ENCODE results near the gene ARPC4. TPM values are rescaled to one million over a fixed set of nuclear protein-coding genes. Genes with fewer than 3 reads are reported as not detected.

ARPC4 gene
- total RNA-seq (2022; extraction: Qiagen RNA extraction; ENCODE audit: low read depth) = 143 to 238 TPM (median 179 TPM) in 5 replicates

DNA sequence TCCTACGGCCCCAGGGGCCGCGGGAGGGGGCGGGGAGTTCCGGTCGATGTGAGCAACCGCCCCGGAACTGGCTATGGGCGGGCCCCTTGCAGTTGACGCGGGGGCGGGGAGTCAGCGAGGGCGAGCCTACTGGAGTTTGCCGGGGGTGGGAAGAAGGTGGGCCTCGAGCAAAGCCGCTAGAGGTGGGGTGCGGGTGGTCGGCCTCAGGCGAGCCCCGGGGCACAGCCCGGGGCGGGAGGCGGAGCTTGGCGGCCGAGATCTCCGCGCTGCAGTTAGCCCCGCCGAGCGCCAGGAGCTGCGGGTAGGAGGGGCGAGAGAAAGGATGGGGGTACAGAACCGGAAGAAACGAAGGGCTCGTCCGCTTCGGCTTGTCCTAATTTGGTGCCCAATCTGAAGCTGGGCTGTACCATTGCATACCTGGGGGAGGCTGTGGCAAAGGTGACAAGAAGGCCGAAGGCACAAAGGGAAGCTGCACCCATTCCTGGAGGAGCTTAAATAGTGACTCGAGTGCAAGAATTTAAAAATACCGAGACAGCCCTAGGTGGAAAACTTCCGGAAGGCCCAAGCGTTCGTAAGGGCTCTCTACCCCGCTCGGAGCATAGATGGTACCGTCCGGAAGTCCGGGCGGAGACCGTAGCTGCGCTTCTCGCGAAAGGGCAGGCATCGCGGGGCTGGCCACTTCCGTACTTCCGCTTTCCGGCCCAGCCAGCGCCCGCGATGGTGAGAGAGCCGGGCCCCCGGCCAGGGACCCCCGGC lies at the start of gene ARPC4, which contains the start of gene TADA3:
TSS of gene ARPC4 (plus strand) at position 678 of the 756 bp plus-strand sequence. CDS start at position 718, 40 bp downstream.
TSS of gene TADA3 (minus strand) at position 69 of the 756 bp plus-strand sequence. CDS start 1,007 bp downstream, outside the sequence.

DNA sequence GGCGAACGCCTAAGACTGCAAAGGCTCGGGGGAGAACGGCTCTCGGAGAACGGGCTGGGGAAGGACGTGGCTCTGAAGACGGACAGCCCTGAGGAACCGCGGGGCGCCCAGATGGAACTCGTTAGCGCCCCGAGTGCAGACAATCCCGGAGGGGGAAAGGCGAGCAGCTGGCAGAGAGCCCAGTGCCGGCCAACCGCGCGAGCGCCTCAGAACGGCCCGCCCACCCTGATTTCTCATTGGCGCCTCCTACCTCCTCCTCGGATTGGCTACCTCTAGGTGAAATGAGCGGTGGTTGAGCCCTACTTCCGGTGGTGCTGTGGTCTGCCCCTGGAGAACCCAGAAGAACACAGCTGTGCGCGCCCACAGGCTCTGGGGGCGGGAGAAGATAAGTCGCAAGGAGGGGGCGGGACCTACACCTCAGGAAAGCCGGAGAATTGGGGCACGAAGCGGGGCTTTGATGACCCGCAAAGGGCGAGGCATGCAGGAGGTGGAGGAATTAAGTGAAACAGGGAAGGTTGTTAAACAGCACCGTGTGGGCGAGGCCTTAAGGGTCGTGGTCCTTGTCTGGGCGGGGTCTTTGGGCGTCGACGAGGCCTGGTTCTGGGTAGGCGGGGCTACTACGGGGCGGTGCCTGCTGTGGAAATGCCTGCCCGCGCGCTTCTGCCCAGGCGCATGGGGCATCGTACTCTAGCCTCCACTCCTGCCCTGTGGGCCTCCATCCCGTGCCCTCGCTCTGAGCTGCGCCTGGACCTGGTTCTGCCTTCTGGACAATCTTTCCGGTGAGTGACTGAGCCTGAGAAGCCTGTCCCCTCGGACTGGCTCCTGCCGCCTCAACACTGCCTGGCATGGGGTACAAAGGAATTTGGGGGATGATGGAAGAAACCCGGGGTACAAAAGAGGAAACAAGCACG lies 43.0 kb upstream of the ARPC4 start, which contains the start of gene OGG1:
TSS of gene OGG1 (plus strand) at position 308 of the 911 bp plus-strand sequence. CDS start at position 643, 335 bp downstream.

DNA sequence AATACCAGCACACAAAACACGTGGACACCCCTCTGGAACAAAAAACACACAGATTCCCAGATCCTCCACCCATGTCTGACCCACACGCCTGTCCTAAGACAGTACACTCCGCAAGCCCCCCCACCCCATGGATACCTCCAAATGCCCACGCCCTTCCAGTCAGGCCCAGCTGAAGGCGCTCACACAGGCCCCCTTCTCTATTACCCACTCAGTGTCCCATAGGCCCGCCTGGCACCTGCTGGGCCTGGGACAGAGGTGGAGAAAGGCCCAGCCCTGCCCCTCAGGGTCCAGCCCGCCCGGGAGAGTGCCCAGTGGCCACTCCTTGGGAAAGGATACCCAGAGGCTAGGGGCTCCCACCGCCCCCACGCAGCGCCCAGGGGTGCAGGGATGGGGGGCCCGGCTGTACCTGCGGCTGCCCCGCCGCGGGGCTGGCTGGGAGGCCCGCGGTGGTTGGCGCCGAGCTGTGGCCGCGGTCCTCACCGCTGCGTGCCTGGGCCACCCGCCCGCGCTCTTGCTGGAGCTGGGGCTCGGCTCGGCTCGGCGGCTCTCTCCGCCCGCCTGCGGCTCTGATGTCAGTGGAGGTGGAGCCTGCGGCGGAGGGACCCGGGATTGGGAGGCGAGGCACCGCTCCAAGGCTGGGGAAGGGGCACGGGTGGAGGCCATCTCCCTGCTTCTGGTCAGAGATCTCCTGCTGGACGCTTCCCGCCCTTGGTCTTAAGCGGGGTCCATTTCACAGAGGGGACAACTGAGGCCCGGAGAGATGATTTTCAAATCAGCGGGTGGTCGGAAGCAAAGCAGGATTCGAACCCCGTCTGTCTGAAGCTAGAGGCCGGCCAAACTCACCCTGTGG lies 23.2 kb upstream of the ARPC4 start, which contains the start of gene CAMK1:
TSS of gene CAMK1 (minus strand) at position 522 of the 850 bp plus-strand sequence. CDS start 2,198 bp downstream, outside the sequence.

DNA sequence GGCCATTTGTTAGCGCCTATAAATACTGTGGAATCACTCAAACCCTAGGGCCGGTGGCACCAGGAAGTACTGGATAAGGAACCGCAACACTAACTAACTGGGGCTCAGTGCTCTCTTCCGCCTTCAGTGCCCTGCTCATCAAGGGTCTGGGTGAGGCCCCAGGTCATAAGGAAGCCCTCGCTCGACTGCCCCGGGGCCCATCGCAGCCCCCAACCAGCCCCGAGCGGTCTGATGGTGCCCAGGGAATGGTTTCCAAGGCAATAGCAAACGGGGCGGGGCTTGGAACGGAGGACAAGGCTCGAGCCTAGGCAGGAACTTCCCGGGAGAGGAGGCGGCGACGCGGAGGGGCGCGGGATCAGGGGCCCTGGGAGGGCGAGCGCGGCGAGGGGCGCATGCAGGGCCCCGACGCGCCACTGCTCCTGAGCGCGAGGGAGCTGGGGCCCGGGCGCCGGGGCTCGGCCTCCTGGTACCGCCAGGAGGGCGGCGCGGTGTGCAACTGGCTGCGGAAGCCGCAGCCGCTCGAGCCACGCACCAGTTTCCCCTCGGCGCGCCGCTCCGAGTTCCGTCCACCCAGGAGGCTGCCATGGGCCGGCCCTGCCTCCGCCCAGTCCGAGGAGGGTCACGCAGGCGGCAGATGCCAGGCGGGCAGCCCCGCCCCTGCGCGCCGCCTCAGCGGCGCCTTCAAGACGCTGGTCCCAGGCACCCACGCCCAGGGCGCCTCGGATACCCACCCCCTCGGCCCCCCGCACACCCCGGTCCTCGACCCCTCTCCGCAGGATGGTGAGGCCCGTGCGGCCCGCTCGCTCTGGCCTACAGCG lies 16.9 kb downstream of the ARPC4 start, which contains the start of gene TTLL3:
TSS of gene TTLL3 (plus strand) at position 648 of the 818 bp plus-strand sequence. CDS start 400 bp downstream, outside the sequence.

DNA sequence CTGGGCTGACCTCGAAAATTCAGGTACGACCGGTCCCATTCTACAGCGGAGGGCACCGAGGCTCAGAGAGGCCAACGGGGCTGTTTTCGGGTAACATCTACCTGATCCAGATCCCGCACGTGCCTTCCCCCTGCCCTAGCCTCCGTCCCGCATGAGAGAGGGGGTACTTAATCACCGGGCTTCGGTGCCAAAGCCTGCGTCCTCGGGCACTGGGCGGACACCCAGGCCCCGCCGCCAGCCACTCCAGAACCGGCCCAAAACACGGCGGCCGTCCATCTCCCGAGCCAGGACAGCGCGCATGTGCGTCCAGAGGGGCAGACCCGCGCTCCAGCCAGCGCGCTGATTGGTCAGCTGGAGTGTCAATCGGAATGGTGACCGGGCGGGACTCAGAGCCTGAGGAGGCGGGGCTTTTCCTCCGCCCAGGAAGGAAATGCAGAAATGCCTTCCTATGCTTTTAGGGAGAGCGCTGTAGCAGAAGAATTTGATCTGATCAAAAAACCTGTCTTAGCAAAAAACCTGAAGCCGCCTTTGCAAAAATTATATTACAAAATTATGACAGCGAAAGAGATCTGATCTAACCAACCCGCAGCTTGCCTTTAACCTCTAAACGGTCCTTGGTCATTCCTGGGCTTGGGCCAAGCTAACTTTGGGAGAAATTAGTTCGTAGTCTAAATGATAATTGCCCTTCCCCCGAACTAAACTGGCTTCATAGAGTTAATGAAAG lies 51.0 kb downstream of the ARPC4 start, which contains the start of gene RPUSD3:
TSS of gene RPUSD3 (minus strand) at position 294 of the 724 bp plus-strand sequence. CDS start at position 276, 18 bp downstream.

Other genes starting within 250 kb of the ARPC4 start
- gene LHFPL4, start 239.3 kb upstream of the ARPC4 start, total RNA-seq (2022; extraction: Qiagen RNA extraction; ENCODE audit: low read depth) = 0.05 to 0.27 TPM (median 0.16 TPM) in 4 of 5 replicates, not detected in the other
- 25.0 to 31.7 TPM (median 27.5 TPM) in 5 replicates for gene MTMR14, start 143.6 kb upstream of the ARPC4 start, total RNA-seq (2022; extraction: Qiagen RNA extraction; ENCODE audit: low read depth)
- gene CPNE9, start 89.2 kb upstream of the ARPC4 start, total RNA-seq (2022; extraction: Qiagen RNA extraction; ENCODE audit: low read depth) = 0.08 to 0.27 TPM (median 0.18 TPM) in 4 of 5 replicates, not detected in the other
- gene BRPF1, start 61.3 kb upstream of the ARPC4 start, total RNA-seq (2022; extraction: Qiagen RNA extraction; ENCODE audit: low read depth) = 16.1 to 19.8 TPM (median 18.8 TPM) in 5 replicates
- gene OGG1, start 43.1 kb upstream of the ARPC4 start, total RNA-seq (2022; extraction: Qiagen RNA extraction; ENCODE audit: low read depth) = 12.4 to 19.0 TPM (median 17.0 TPM) in 5 replicates
- 14.6 to 18.5 TPM (median 17.7 TPM) in 5 replicates for gene CAMK1, start 23.1 kb upstream of the ARPC4 start, total RNA-seq (2022; extraction: Qiagen RNA extraction; ENCODE audit: low read depth)
- gene TADA3, start 609 bp upstream of the ARPC4 start, total RNA-seq (2022; extraction: Qiagen RNA extraction; ENCODE audit: low read depth) = 50.5 to 61.6 TPM (median 57.4 TPM) in 5 replicates
- 4.8 to 7.9 TPM (median 6.8 TPM) in 5 replicates for gene TTLL3, start 17.2 kb downstream of the ARPC4 start, total RNA-seq (2022; extraction: Qiagen RNA extraction; ENCODE audit: low read depth)
- 33.0 to 48.2 TPM (median 42.5 TPM) in 5 replicates for gene RPUSD3, start 50.9 kb downstream of the ARPC4 start, total RNA-seq (2022; extraction: Qiagen RNA extraction; ENCODE audit: low read depth)
- gene CIDEC, start 87.2 kb downstream of the ARPC4 start, total RNA-seq (2022; extraction: Qiagen RNA extraction; ENCODE audit: low read depth) = 5.4 to 9.2 TPM (median 6.6 TPM) in 5 replicates
- gene JAGN1, start 97.5 kb downstream of the ARPC4 start, total RNA-seq (2022; extraction: Qiagen RNA extraction; ENCODE audit: low read depth) = 52.3 to 76.8 TPM (median 67.9 TPM) in 5 replicates
- 0.88 to 1.8 TPM (median 1.5 TPM) in 5 replicates for gene IL17RE, start 109.8 kb downstream of the ARPC4 start, total RNA-seq (2022; extraction: Qiagen RNA extraction; ENCODE audit: low read depth)
- 11.9 to 16.6 TPM (median 13.0 TPM) in 5 replicates for gene IL17RC, start 124.0 kb downstream of the ARPC4 start, total RNA-seq (2022; extraction: Qiagen RNA extraction; ENCODE audit: low read depth)
- 8.4 to 12.0 TPM (median 11.6 TPM) in 5 replicates for gene CRELD1, start 140.8 kb downstream of the ARPC4 start, total RNA-seq (2022; extraction: Qiagen RNA extraction; ENCODE audit: low read depth)
- 0.82 to 1.8 TPM (median 1.7 TPM) in 5 replicates for gene PRRT3, start 159.3 kb downstream of the ARPC4 start, total RNA-seq (2022; extraction: Qiagen RNA extraction; ENCODE audit: low read depth)
- gene EMC3, start 193.8 kb downstream of the ARPC4 start, total RNA-seq (2022; extraction: Qiagen RNA extraction; ENCODE audit: low read depth) = 112 to 132 TPM (median 117 TPM) in 5 replicates
- 14.3 to 25.2 TPM (median 17.6 TPM) in 5 replicates for gene FANCD2, start 233.4 kb downstream of the ARPC4 start, total RNA-seq (2022; extraction: Qiagen RNA extraction; ENCODE audit: low read depth)

Measured in A549 treated with RU486 at 1 μM for 4 hours (cell line).